ENCODE measurements around the gene ASRGL1. TPM values are rescaled to one million over a fixed set of nuclear protein-coding genes. Genes with fewer than 3 reads are reported as not detected.

ASRGL1 gene
- total RNA-seq, 2 experiments from 2014 or later, result 9.2 to 10.2 TPM

DNA sequence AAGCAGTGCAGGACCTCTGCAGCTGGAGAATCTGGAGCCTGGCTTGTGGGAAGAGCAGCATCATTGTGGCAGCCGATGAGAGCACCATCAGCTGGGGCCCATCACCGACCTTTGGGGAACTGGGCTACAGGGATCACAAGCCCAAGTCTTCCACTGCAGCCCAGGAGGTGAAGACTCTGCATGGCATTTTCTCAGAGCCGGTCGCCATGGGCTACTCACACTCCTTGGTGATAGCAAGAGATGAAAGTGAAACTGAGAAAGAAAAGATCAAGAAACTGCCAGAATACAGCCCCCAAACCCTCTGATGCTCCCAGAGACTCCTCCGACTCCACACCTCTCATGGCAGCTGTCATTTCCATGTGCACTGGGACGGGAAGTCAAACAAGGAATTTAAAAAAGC is 35.6 kb downstream of the ASRGL1 start:
- TF ChIP-seq, protein P1, sequence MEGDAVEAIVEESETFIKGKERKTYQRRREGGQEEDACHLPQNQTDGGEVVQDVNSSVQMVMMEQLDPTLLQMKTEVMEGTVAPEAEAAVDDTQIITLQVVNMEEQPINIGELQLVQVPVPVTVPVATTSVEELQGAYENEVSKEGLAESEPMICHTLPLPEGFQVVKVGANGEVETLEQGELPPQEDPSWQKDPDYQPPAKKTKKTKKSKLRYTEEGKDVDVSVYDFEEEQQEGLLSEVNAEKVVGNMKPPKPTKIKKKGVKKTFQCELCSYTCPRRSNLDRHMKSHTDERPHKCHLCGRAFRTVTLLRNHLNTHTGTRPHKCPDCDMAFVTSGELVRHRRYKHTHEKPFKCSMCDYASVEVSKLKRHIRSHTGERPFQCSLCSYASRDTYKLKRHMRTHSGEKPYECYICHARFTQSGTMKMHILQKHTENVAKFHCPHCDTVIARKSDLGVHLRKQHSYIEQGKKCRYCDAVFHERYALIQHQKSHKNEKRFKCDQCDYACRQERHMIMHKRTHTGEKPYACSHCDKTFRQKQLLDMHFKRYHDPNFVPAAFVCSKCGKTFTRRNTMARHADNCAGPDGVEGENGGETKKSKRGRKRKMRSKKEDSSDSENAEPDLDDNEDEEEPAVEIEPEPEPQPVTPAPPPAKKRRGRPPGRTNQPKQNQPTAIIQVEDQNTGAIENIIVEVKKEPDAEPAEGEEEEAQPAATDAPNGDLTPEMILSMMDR (conservative IDR thresholded peaks at IDR 0.05; ENCODE audit: low read length), result no peak
- no peak for TF ChIP-seq EZH2phosphoT487 (IDR thresholded peaks at IDR 0.05; ENCODE audit: borderline replicate concordance, low read depth, low read length)
- Histone ChIP-seq H3K79me2 (ENCODE audit: insufficient read depth, low read depth, low read length) (no peaks in the 10 kb centered on the region), H3K36me3 (ENCODE audit: insufficient read depth, low read length) (no peaks in the 10 kb centered on the region), H4K20me1 (ENCODE audit: insufficient read depth, low read length) (no peaks in the 10 kb centered on the region), H2AFZ (ENCODE audit: low read length) (no peak overlapping the region), H3K4me2 (ENCODE audit: low read length) (no peak overlapping the region), H3K4me1 (ENCODE audit: insufficient read depth, low read length, poor library complexity, severe bottlenecking) (no peaks in the 10 kb centered on the region), H3K27ac (ENCODE audit: low read depth, low read length, poor library complexity, severe bottlenecking) (no peak overlapping the region), H3K9me2 (ENCODE audit: insufficient read depth, low read length) (no peaks in the 10 kb centered on the region), H3K9me3 (ENCODE audit: low read length) (no peaks in the 10 kb centered on the region), H3K4me3 (ENCODE audit: low read depth, low read length, poor library complexity, severe bottlenecking) (no peak overlapping the region)
- CTCF ChIA-PET (ENCODE audit: unreplicated experiment), result no interaction called here
- DNase-seq (ENCODE audit: low spot score), result no peak
- POLR2A ChIA-PET, result no interaction called here
- intact Hi-C loops (cut with micrococcal nuclease; ENCODE audit: unreplicated experiment), result no loop called here
- no TSS peak for BruUV-seq (replicated peaks)

- TF ChIP-seq, protein P1 (conservative IDR thresholded peaks at IDR 0.05; ENCODE audit: low read length), result no peak
- no peak for TF ChIP-seq EZH2phosphoT487 (IDR thresholded peaks at IDR 0.05; ENCODE audit: borderline replicate concordance, low read depth, low read length)
- H3K9me3 ChIP-seq (ENCODE audit: low read length), result no peaks in the 10 kb centered on the region
- no peaks in the 10 kb centered on the region for H3K36me3 ChIP-seq (ENCODE audit: insufficient read depth, low read length)
- no peaks in the 10 kb centered on the region for H3K4me1 ChIP-seq (ENCODE audit: insufficient read depth, low read length, poor library complexity, severe bottlenecking)
- no peak for DNase-seq (ENCODE audit: low spot score)
- intact Hi-C loops (cut with micrococcal nuclease; ENCODE audit: unreplicated experiment), result no loop called here
- no peaks in the 10 kb centered on the region for H4K20me1 ChIP-seq (ENCODE audit: insufficient read depth, low read length)
- no peak overlapping the region for H3K27ac ChIP-seq (ENCODE audit: low read depth, low read length, poor library complexity, severe bottlenecking)
- ChIA-PET POLR2A (no interaction called here), CTCF (ENCODE audit: unreplicated experiment) (no interaction called here)
- H3K4me2 ChIP-seq (ENCODE audit: low read length), result no peak overlapping the region
- no peaks in the 10 kb centered on the region for H3K79me2 ChIP-seq (ENCODE audit: insufficient read depth, low read depth, low read length)
- H3K9me2 ChIP-seq (ENCODE audit: insufficient read depth, low read length), result no peaks in the 10 kb centered on the region
- no peak overlapping the region for H2AFZ ChIP-seq (ENCODE audit: low read length)
- no TSS peak for BruUV-seq (replicated peaks)
- no peak overlapping the region for H3K4me3 ChIP-seq (ENCODE audit: low read depth, low read length, poor library complexity, severe bottlenecking)
Observed at GRCh38 chr11:62373464-62374119, 36.3 kb downstream of the ASRGL1 start.

DNA sequence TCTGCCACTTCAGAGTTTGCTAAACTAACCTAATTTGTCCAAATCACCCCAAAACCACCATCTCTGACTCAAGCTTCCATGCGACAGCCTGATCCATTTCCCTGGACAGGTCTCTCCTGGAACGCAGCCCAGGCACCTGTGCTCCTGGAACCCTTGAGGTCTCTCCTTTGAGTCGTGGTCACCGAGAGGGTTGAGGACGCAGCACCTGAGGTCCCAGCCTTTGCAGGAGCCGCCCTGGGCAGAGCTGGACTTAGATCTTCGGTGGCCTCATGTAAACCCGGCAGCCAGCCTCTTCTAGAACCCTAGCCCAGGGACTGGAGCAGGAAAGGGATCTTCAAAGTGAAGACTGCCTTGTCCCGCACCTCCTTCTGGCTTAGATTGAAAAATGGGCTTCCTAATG is 37.6 kb downstream of the ASRGL1 start:
- Histone ChIP-seq H3K36me3 (ENCODE audit: insufficient read depth, low read length) (no peaks in the 10 kb centered on the region), H3K4me1 (ENCODE audit: insufficient read depth, low read length, poor library complexity, severe bottlenecking) (no peaks in the 10 kb centered on the region), H3K9me3 (ENCODE audit: low read length) (no peaks in the 10 kb centered on the region), H3K27ac (ENCODE audit: low read depth, low read length, poor library complexity, severe bottlenecking) (no peak overlapping the region), H3K4me3 (ENCODE audit: low read depth, low read length, poor library complexity, severe bottlenecking) (no peak overlapping the region), H3K4me2 (ENCODE audit: low read length) (no peak overlapping the region), H2AFZ (ENCODE audit: low read length) (no peak overlapping the region), H4K20me1 (ENCODE audit: insufficient read depth, low read length) (no peaks in the 10 kb centered on the region), H3K79me2 (ENCODE audit: insufficient read depth, low read depth, low read length) (no peaks in the 10 kb centered on the region), H3K9me2 (ENCODE audit: insufficient read depth, low read length) (no peaks in the 10 kb centered on the region)
- CTCF ChIA-PET (ENCODE audit: unreplicated experiment), result interaction anchor here (0.6 kb wide), 1 partner anchor 71 kb away, joined by 3 read pairs; no protein-coding TSS in a partner anchor
- no TSS peak for BruUV-seq (replicated peaks)
- DNase-seq (ENCODE audit: low spot score), result no peak
- POLR2A ChIA-PET, result no interaction called here
- TF ChIP-seq EZH2phosphoT487 (IDR thresholded peaks at IDR 0.05; ENCODE audit: borderline replicate concordance, low read depth, low read length), result no peak
- TF ChIP-seq, protein P1 (conservative IDR thresholded peaks at IDR 0.05; ENCODE audit: low read length), result no peak
- intact Hi-C loops (cut with micrococcal nuclease; ENCODE audit: unreplicated experiment), result no loop called here

Data from OCI-LY7 (cell line).